Measurements from ENCODE around the gene LRP8. TPM values are rescaled to one million over a fixed set of nuclear protein-coding genes. Genes with fewer than 3 reads are reported as not detected.

Gene LRP8
- total and polyA plus RNA-seq, 2 experiments from 2014 or later = 1.3 to 8.9 TPM

DNA sequence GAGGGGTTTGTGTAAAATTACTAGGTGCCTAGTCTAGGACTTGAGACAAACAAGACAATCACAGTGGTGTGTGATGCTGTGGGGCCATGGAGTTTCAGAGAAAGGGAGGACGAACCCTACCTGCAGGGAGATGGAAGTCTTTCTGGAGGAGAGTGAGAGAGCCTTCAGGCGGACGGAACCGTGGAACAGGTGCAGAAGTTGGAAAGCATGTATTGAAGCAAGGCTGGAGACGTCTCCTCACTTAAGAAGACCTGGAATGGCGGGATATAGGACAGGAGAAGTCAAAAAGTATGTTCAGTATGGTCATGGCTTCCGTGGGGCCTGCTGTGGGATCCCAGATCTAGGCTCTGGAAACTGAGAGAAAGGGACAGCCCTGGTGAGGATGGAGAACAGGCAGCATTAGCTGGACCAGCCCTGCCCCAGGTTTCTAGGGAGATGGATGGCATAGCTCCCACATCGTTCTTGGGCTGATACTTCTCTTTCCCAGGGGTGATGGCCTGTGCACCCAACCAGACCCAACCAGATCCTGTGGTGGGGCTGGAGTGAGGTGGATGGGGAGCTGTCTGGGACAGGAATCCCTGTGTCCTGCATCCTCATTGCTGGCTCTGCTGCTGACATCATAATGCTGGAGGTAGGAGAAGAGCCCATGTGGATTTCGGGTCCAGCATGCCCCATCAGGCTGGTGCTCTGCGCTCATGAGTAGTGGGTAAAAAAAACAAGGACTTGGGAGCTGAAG lies 15.0 kb upstream of the LRP8 start:
- WGBS, 2 experiments (ENCODE audit: low coverage in 1 of 2, low lambda C conversion rate in 2 of 2, missing lambda C conversion rate in 2 of 2) = 60 to 64% methylated on average over 10 of the region's 10 CpGs
- H3K4me3 ChIP-seq = no peak overlapping the region
- no peak overlapping the region for H3K27ac ChIP-seq
- H3K27me3 ChIP-seq (replicated peaks; ENCODE audit: insufficient read depth) = peaks cover 7% of the 10 kb centered on the region; the same call in 1 of the 2 replicates
- in situ Hi-C loops (cut with MboI) = no loop called here
- H3K79me2 ChIP-seq (ENCODE audit: insufficient read depth) = no peaks in the 10 kb centered on the region
- peaks cover 5% of the 10 kb centered on the region; the same call in 1 of the 2 replicates for H3K4me1 ChIP-seq (ENCODE audit: insufficient read depth)
- H3F3A ChIP-seq (ENCODE audit: insufficient read depth) = no peaks in the 10 kb centered on the region
- no peaks in the 10 kb centered on the region for H3K36me3 ChIP-seq (ENCODE audit: low read depth)
- H3K9me2 ChIP-seq (ENCODE audit: insufficient read depth) = no peaks in the 10 kb centered on the region
- no peak overlapping the region for H2AFZ ChIP-seq
- DNase-seq = no peak
- no peak overlapping the region for H3K9ac ChIP-seq
- TF ChIP-seq EZH2phosphoT487 (IDR thresholded peaks at IDR 0.05; ENCODE audit: insufficient read depth, low read depth) = no peak
- no peak for TF ChIP-seq EZH2 (IDR thresholded peaks at IDR 0.05; ENCODE audit: insufficient read depth, poor library complexity, severe bottlenecking)
- no peak overlapping the region for H3K4me2 ChIP-seq (ENCODE audit: unreplicated experiment)
- H3K9me3 ChIP-seq (ENCODE audit: low read depth) = no peaks in the 10 kb centered on the region
- H4K20me1 ChIP-seq (ENCODE audit: insufficient read depth) = no peaks in the 10 kb centered on the region

- Histone ChIP-seq H3K36me3 (ENCODE audit: low read depth) (no peaks in the 10 kb centered on the region), H3K27me3 (replicated peaks; ENCODE audit: insufficient read depth) (peaks cover 11% of the 10 kb centered on the region; the same call in 1 of the 2 replicates), H3K27ac (no peak overlapping the region), H3K9me2 (ENCODE audit: insufficient read depth) (no peaks in the 10 kb centered on the region), H3F3A (ENCODE audit: insufficient read depth) (no peaks in the 10 kb centered on the region), H3K4me3 (no peak overlapping the region), H3K4me1 (ENCODE audit: insufficient read depth) (peaks cover 5% of the 10 kb centered on the region; the same call in 1 of the 2 replicates), H3K9me3 (ENCODE audit: low read depth) (no peaks in the 10 kb centered on the region), H3K79me2 (ENCODE audit: insufficient read depth) (no peaks in the 10 kb centered on the region), H4K20me1 (ENCODE audit: insufficient read depth) (no peaks in the 10 kb centered on the region), H2AFZ (no peak overlapping the region), H3K9ac (no peak overlapping the region), H3K4me2 (ENCODE audit: unreplicated experiment) (no peak overlapping the region)
- TF ChIP-seq EZH2 (IDR thresholded peaks at IDR 0.05; ENCODE audit: insufficient read depth, poor library complexity, severe bottlenecking) (no peak), EZH2phosphoT487 (IDR thresholded peaks at IDR 0.05; ENCODE audit: insufficient read depth, low read depth) (no peak)
- 86 to 91% methylated on average over 2 to 7 of the region's 7 CpGs for WGBS, 2 experiments (ENCODE audit: low coverage in 1 of 2, low lambda C conversion rate in 2 of 2, missing lambda C conversion rate in 2 of 2)
- in situ Hi-C loops (cut with MboI) = no loop called here
- no peak for DNase-seq
Observed at GRCh38 chr1:53341961-53342707, 14.3 kb upstream of the LRP8 start.

- Histone ChIP-seq H3K4me1 (ENCODE audit: insufficient read depth) (peaks cover 5% of the 10 kb centered on the region; the same call in 1 of the 2 replicates), H2AFZ (no peak overlapping the region), H3K79me2 (ENCODE audit: insufficient read depth) (no peaks in the 10 kb centered on the region), H3K9ac (no peak overlapping the region), H3K9me2 (ENCODE audit: insufficient read depth) (no peaks in the 10 kb centered on the region), H4K20me1 (ENCODE audit: insufficient read depth) (no peaks in the 10 kb centered on the region), H3K36me3 (ENCODE audit: low read depth) (no peaks in the 10 kb centered on the region), H3K4me3 (no peak overlapping the region), H3F3A (ENCODE audit: insufficient read depth) (no peaks in the 10 kb centered on the region), H3K9me3 (ENCODE audit: low read depth) (no peaks in the 10 kb centered on the region), H3K27me3 (replicated peaks; ENCODE audit: insufficient read depth) (peaks cover 11% of the 10 kb centered on the region; the same call in 1 of the 2 replicates), H3K4me2 (ENCODE audit: unreplicated experiment) (no peak overlapping the region), H3K27ac (no peak overlapping the region)
- no peak for TF ChIP-seq EZH2 (IDR thresholded peaks at IDR 0.05; ENCODE audit: insufficient read depth, poor library complexity, severe bottlenecking)
- no peak for TF ChIP-seq EZH2phosphoT487 (IDR thresholded peaks at IDR 0.05; ENCODE audit: insufficient read depth, low read depth)
- in situ Hi-C loops (cut with MboI) = no loop called here
- no peak for DNase-seq
- 56% methylated on average over 5 of the region's 5 CpGs for WGBS, 2 experiments (ENCODE audit: low coverage in 1 of 2, low lambda C conversion rate in 2 of 2, missing lambda C conversion rate in 2 of 2)
Observed at GRCh38 chr1:53341521-53341895, 13.6 kb upstream of the LRP8 start.

- H3K9me2 ChIP-seq (ENCODE audit: insufficient read depth) = no peaks in the 10 kb centered on the region
- TF ChIP-seq EZH2 (IDR thresholded peaks at IDR 0.05; ENCODE audit: insufficient read depth, poor library complexity, severe bottlenecking) (no peak), EZH2phosphoT487 (IDR thresholded peaks at IDR 0.05; ENCODE audit: insufficient read depth, low read depth) (no peak)
- H3F3A ChIP-seq (ENCODE audit: insufficient read depth) = no peaks in the 10 kb centered on the region
- H3K27me3 ChIP-seq (replicated peaks; ENCODE audit: insufficient read depth) = peaks cover 11% of the 10 kb centered on the region; the same call in 1 of the 2 replicates
- H3K9ac ChIP-seq = no peak overlapping the region
- H3K4me1 ChIP-seq (ENCODE audit: insufficient read depth) = peaks cover 5% of the 10 kb centered on the region; the same call in 1 of the 2 replicates
- H3K4me3 ChIP-seq = no peak overlapping the region
- no peak for DNase-seq
- no peaks in the 10 kb centered on the region for H3K79me2 ChIP-seq (ENCODE audit: insufficient read depth)
- no peaks in the 10 kb centered on the region for H3K36me3 ChIP-seq (ENCODE audit: low read depth)
- H4K20me1 ChIP-seq (ENCODE audit: insufficient read depth) = no peaks in the 10 kb centered on the region
- no peak overlapping the region for H3K27ac ChIP-seq
- 83 to 91% methylated on average over 9 of the region's 9 CpGs for WGBS, 2 experiments (ENCODE audit: low coverage in 1 of 2, low lambda C conversion rate in 2 of 2, missing lambda C conversion rate in 2 of 2)
- no peak overlapping the region for H2AFZ ChIP-seq
- H3K9me3 ChIP-seq (ENCODE audit: low read depth) = no peaks in the 10 kb centered on the region
- in situ Hi-C loops (cut with MboI) = no loop called here
- H3K4me2 ChIP-seq (ENCODE audit: unreplicated experiment) = no peak overlapping the region
Observed at GRCh38 chr1:53340660-53341520, 13.0 kb upstream of the LRP8 start.

Data from GM23248 (cell line).